ENCODE data around the gene HHIP.

Gene HHIP

GRCh38 chr4:144709793-144710525 lies 64.0 kb downstream of the HHIP start:
- Histone ChIP-seq H3K79me2 (ENCODE audit: control insufficient read depth, low read length) (no peaks in the 10 kb centered on the region), H3K9me3 (ENCODE audit: control insufficient read depth, insufficient read depth, low read length) (no peaks in the 10 kb centered on the region), H3K9me2 (replicated peaks; ENCODE audit: control insufficient read depth, low read length) (no peaks in the 10 kb centered on the region), H3K4me3 (ENCODE audit: low read length) (no peak overlapping the region), H3K4me1 (ENCODE audit: control insufficient read depth, low read length) (no peaks in the 10 kb centered on the region), H3K36me3 (ENCODE audit: control insufficient read depth, low read length) (no peaks in the 10 kb centered on the region), H3F3A (ENCODE audit: control insufficient read depth, insufficient read depth) (no peaks in the 10 kb centered on the region), H3K27ac (ENCODE audit: low read depth, low read length) (no peak overlapping the region), H4K20me1 (ENCODE audit: control insufficient read depth, insufficient read depth, low read depth, low read length) (no peaks in the 10 kb centered on the region), H3K4me2 (ENCODE audit: low read length) (no peak overlapping the region), H3K27me3 (ENCODE audit: control insufficient read depth, low read length) (no peaks in the 10 kb centered on the region)
- no peak for TF ChIP-seq EZH2phosphoT487 (IDR thresholded peaks at IDR 0.05; ENCODE audit: borderline replicate concordance, low read length)
- TF ChIP-seq CTCF (IDR thresholded peaks at IDR 0.05; ENCODE audit: low read depth, low read length, poor library complexity, severe bottlenecking): no peak

GRCh38 chr4:144710526-144710912 lies 64.6 kb downstream of the HHIP start:
- H3K9me3 ChIP-seq (ENCODE audit: control insufficient read depth, insufficient read depth, low read length): no peaks in the 10 kb centered on the region
- TF ChIP-seq EZH2phosphoT487 (IDR thresholded peaks at IDR 0.05; ENCODE audit: borderline replicate concordance, low read length): no peak
- TF ChIP-seq CTCF (IDR thresholded peaks at IDR 0.05; ENCODE audit: low read depth, low read length, poor library complexity, severe bottlenecking): no peak
- H3K4me1 ChIP-seq (ENCODE audit: control insufficient read depth, low read length): no peaks in the 10 kb centered on the region

GRCh38 chr4:144711700-144712456 lies 65.9 kb downstream of the HHIP start:
- H3K27me3 ChIP-seq (ENCODE audit: control insufficient read depth, low read length): no peaks in the 10 kb centered on the region
- H3K9me3 ChIP-seq (ENCODE audit: control insufficient read depth, insufficient read depth, low read length): no peaks in the 10 kb centered on the region
- H3K79me2 ChIP-seq (ENCODE audit: control insufficient read depth, low read length): no peaks in the 10 kb centered on the region
- H3K36me3 ChIP-seq (ENCODE audit: control insufficient read depth, low read length): no peaks in the 10 kb centered on the region
- no peaks in the 10 kb centered on the region for H3F3A ChIP-seq (ENCODE audit: control insufficient read depth, insufficient read depth)
- no peaks in the 10 kb centered on the region for H3K9me2 ChIP-seq (replicated peaks; ENCODE audit: control insufficient read depth, low read length)
- TF ChIP-seq EZH2phosphoT487 (IDR thresholded peaks at IDR 0.05; ENCODE audit: borderline replicate concordance, low read length) (no peak), CTCF (IDR thresholded peaks at IDR 0.05; ENCODE audit: low read depth, low read length, poor library complexity, severe bottlenecking) (no peak)
- H3K4me2 ChIP-seq (ENCODE audit: low read length): no peak overlapping the region
- H4K20me1 ChIP-seq (ENCODE audit: control insufficient read depth, insufficient read depth, low read depth, low read length): no peaks in the 10 kb centered on the region
- no peak overlapping the region for H3K4me3 ChIP-seq (ENCODE audit: low read length)
- H3K4me1 ChIP-seq (ENCODE audit: control insufficient read depth, low read length): no peaks in the 10 kb centered on the region
- H3K27ac ChIP-seq (ENCODE audit: low read depth, low read length): no peak overlapping the region

More at GRCh38 chr4:144710526-144710912, 64.6 kb downstream of the HHIP start:
- H3F3A ChIP-seq (ENCODE audit: control insufficient read depth, insufficient read depth): no peaks in the 10 kb centered on the region
- no peaks in the 10 kb centered on the region for H3K79me2 ChIP-seq (ENCODE audit: control insufficient read depth, low read length)
- H3K36me3 ChIP-seq (ENCODE audit: control insufficient read depth, low read length): no peaks in the 10 kb centered on the region
- no peak overlapping the region for H3K4me2 ChIP-seq (ENCODE audit: low read length)
- no peak overlapping the region for H3K27ac ChIP-seq (ENCODE audit: low read depth, low read length)
- H4K20me1 ChIP-seq (ENCODE audit: control insufficient read depth, insufficient read depth, low read depth, low read length): no peaks in the 10 kb centered on the region
- no peak overlapping the region for H3K4me3 ChIP-seq (ENCODE audit: low read length)
- H3K9me2 ChIP-seq (replicated peaks; ENCODE audit: control insufficient read depth, low read length): no peaks in the 10 kb centered on the region
- H3K27me3 ChIP-seq (ENCODE audit: control insufficient read depth, low read length): no peaks in the 10 kb centered on the region

All from DOHH2 (cell line).